GM19035 (cell line): ENCODE results near the gene ACOT11.

Source experiments
- ATAC-seq: cut with Tn5 transposase; IDR thresholded peaks from one replicate; pipeline ENCODE4 v1.9.1; 2021; ENCODE audit not compliant: unreplicated experiment

The ACOT11 gene

DNA sequence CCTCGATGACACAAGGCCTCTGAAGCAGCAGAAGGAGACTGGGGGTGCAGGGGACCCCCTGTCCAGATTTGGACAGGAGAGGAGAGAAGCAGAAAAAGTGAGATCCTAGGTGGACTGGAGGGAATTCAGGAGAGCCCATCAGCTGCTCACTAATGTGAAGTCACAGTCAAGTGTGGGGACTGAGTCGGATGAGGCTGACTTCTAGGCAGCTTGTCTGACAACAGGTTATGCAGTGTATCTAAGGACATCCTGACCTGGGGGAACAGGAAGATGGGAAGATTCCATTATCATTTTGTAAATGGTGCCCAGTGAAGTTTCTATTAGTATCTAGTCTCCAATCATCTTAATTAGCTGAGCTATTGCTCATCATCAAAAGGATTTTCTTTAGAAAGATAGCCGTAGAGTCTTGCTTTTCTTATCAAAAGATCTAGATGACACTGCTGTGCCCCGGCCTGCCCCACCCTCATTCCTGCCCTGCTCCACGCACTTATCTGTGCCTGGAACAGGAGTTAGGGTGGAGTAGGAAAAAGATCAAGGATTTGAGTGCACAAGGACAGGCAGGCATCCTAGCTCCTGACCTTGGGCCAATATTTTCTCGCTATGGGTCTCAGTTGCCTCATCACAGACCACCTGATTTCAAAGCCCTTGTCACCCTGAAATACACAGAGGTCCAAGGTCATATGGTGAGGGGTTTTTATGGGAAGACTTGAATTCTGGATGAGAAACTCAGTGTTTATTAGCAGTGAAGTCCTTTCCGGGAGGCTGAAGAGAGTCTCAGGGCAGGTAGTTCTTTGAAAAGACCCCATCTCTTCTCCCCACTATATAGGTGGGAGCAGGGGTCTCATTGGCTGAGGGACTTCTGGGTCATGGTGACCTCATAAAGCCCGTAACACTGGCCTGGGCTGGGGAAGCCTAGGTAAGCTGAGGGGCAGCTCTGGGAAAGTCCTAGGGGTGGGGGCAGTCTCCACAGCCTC, 93.1 kb downstream of the ACOT11 start, which contains the start of gene MROH7:
Gene MROH7 (plus strand): TSS at position 924 of the 974 bp plus-strand sequence. CDS start 11,141 bp downstream, outside the sequence.
- ATAC-seq: no peak

DNA sequence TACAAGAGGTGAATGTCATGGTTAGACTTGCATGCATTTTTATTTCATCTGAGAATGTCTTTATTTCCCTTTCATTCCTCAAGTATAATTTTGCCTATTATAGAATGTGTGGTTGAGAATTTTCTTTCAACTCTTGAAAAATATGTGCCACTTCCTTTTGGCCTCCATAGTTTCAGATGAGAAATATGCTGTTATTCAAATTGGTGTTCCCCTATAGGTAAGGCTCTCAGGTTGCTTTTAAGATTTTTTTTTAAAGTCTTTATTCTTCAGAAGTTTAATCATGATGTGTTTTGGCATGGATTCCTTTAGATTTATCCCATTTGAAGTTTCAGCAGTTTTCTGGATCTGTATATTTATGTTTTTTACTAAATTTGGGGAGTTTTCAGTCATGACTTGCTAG, 95.7 kb downstream of the ACOT11 start:
- no peak for ATAC-seq

DNA sequence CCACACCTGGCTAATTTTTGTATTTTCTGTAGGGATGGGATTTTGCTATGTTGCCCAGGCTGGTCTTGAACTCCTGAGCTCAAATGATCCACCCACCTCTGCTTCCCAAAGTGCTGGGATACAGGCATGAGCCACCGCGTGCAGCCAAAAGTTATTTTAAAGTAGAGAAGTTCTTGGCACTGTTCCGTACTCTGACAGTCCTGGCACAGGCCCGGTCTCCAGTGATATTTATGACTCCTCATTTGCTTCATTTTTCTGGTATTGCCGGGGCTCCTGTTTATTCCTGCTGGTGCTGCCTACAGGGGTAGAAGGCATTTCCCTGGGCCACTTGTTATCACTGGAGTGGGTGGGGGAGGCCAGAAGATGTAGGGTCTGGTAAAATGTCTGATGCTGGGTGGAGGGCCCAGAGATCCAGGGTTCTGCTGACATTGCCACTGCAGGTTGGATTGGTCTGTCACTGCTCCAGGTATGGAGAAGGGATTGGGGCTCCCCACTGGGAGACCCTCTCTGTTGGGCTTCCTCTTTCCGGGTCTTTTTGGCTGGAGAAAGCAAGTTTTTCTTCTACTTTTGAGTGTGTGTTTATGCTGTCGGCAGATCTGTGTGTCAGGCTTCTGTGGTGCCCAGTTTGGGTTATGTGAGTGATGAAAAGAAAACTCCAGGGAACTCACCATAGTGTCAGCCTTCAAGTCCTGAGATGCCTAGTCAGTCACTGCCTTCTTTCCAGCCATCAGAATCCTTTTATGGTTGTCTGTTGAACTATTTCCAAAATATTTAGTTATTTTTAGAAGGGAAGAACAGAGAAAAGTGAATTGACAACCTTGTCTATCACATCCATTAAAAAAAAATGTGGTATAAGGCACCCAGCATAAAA, 98.0 kb downstream of the ACOT11 start:
- no peak for ATAC-seq

DNA sequence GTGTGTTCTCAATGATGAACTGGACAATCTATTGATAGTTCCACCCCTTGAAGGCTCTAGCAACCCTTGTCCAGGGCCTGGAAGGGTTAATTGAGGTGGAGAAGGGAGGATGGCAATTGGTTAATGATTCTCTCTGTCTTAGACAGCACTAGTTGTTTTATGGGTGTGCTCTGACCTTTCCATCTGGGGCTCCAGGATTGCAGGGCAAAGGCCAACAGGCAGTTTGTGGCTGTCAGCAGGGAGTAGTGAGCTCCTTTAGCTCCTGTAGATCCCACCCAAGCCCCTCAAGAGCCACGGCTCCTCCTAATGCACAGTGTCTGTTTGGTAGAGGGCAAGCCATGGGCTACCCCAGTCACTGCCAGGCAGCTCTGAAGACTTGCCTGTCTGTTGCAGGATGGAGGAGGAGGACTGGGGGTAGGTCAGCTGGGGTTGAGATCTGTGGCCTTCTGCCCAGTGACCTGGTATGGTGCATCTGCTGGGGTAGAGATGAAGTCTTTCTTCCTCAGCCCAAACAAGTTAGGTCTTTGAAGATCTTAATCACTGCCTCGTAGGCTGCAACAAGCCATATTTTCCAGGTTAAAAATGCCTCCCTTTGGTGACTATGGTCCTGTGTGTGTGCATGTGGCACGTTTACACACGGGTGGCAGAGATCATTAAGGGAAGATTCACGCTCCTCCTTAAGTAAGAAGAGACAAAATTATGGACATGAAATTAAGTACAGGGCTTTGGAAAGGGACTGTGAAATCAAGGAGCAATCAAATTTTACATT, 101.3 kb downstream of the ACOT11 start:
- no peak for ATAC-seq

DNA sequence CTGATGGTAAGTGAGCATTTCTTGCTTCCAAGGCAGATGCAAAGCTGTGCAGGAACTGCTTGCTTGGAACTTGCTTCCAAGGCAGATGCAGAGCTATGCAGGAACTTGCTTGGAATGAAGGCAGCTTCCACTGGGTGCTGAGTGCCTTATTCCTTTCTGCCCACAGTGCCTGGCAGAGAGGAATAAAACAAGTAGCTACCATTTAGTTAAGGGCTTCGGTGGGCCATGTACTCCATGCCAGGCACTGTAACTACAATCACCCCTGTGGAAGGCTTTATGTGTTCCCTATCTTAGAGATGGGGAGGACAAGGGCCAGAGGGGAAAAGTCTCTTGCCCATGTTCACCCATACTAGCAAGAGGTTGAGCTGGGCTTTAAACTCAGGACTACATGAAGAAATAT, 101.9 kb downstream of the ACOT11 start:
- ATAC-seq: no peak

DNA sequence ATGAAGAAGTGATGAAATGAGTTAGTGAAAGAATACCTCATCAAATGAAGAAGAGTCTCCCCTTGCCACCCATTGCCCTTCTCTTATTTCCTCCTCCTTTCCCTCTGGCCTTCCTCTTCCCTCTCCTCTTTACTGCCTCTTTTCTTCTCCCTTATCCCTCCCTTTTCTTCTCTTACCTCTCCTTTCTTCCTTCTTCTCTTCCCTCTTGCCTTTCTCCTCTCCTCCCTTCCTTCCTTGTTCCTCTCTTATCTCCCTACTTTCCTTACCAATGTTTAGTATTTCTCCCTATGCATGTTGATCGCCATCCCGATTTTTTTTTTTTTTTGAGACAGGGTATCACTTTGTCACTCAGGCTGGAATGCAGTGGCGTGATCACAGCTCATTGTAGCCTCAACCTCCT, 102.4 kb downstream of the ACOT11 start:
- no peak for ATAC-seq

DNA sequence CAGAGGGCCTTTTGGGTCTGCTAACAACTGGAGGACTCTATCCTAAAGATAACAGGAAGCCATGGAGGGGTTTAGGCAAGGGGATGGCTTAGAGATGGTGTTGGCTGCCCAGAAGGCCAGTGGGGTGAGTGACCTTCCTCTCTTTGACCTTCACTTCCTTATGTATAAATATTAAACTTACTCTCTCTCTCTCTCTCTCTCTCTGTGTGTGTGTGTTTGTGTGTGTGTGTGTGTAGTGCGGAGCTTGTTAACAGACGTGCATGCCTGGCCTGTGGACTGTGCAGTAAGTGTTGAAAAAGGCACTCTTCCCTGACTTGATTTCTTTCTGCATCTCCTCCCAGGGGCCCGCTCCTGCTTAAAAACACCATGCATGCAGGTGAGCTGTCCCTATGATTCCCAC, 103.6 kb downstream of the ACOT11 start:
- ATAC-seq: no peak

DNA sequence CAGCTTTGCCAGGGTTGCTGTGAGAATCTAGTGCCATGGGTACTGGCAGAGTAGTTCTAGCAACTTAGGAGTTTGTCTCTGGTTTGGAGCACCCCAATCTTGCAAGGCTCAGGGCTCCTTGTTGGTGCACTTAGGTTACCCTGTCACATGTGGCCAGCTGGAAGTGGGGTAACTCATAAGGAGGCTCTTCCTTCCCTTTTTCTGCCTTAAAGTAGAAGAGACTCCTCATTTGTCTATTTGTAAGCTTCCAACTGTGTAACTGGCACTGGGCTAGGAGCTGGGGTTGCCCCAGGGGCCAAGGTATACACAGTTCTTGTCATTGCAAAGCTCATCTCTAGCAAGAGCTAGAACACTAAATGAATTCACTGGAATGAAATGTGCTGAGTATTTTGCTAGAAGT, 104.1 kb downstream of the ACOT11 start:
- no peak for ATAC-seq

DNA sequence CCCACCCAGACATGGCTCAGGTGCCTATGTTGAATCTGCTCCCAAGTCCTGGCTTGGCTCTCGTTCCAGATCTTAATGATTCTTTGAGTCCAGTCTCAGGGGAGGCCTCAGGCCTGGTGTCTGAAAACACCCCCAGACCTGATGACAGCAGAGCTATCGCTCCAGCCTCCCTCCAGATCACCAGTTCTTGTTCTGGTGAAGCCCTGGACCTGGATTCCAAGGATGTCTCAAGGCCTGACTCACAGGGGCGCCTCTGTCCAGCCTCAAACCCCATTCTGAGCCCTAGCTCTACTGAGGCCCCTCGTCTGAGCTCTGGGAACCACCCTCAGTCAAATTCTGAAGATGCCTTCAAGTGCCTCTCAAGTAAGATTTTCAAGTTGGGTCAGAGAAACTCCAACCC, 105.0 kb downstream of the ACOT11 start:
- no peak for ATAC-seq

DNA sequence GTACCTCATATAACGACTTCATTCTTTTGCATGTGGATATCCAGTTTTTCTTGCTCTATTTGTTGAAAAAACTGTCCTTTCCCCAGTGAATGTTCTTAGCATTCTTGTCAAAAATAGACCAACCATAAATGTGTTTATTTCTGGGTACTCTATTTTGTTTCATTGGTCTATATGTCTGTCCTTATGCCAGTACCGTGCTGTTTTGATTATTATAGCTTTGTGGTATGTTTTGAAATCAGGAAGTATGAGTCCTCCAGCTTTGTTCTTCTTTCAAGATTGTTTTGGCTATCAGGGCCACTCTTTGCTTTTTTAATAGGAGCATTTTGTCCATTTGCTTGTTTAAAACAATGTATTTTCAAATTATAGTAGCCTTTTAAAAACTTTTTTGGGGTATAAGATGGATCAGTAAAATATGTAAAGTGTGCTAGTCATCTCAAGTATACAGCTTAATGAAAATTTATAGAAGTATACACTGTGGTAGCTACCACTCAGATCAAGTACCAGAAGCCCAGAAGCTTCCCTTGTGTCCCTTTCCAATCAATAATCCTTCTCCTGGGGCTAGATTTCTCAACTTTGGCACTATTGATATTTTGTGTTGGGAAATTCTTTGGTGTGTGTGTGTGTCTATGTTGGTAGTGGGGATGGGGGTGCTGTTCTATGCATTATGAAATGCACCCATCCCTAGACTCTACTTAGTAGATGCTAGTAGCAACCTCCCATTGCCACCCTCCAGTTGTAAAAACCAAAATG, 110.3 kb downstream of the ACOT11 start:
- ATAC-seq: no peak
